ENCODE data around the gene FAIM2. TPM values are rescaled to one million over a fixed set of nuclear protein-coding genes. Genes with fewer than 3 reads are reported as not detected.
"Not testable (repeated sequence)": the region's sequence is repeated elsewhere in the genome, so short reads cannot be mapped to it uniquely, and the experiment has no call there.

Gene FAIM2
- total RNA-seq, 2 experiments from 2014 or later = 0.05 to 0.06 TPM

GRCh38 chr12:49885118-49885517 lies 18.6 kb downstream of the FAIM2 start:
- DNase-seq = no peak
- Mint-ChIP-seq H3K27me3 (peaks cover 3% of the 10 kb centered on the region), H3K4me3 (no peak overlapping the region), H3K36me3 (no peaks in the 10 kb centered on the region), H3K4me1 (no peaks in the 10 kb centered on the region), H3K9me3 (ENCODE audit: low read depth) (peaks cover 6% of the 10 kb centered on the region), H3K27ac (no peak overlapping the region)
- no peak for ATAC-seq
- CTCF ChIA-PET = no interaction called here

- H3K36me3 Mint-ChIP-seq = no peaks in the 10 kb centered on the region
- no peak overlapping the region for H3K27ac Mint-ChIP-seq
- H3K4me3 Mint-ChIP-seq = no peak overlapping the region
- peaks cover 3% of the 10 kb centered on the region for H3K27me3 Mint-ChIP-seq
- no peak for DNase-seq
- ATAC-seq = no peak
- peaks cover 22% of the 10 kb centered on the region for H3K9me3 Mint-ChIP-seq (ENCODE audit: low read depth)
- H3K4me1 Mint-ChIP-seq = no peaks in the 10 kb centered on the region
- CTCF ChIA-PET = interaction anchor here (0.8 kb wide), 1 partner anchor 63 kb away, joined by 3 read pairs; no protein-coding TSS in a partner anchor
These were observed 20.7 kb downstream of the FAIM2 start for GRCh38 chr12:49882851-49883464.

GRCh38 chr12:49882248-49882850 lies 21.4 kb downstream of the FAIM2 start:
- Mint-ChIP-seq H3K9me3 (ENCODE audit: low read depth) (peaks cover 25% of the 10 kb centered on the region), H3K27me3 (peaks cover 3% of the 10 kb centered on the region), H3K4me3 (no peak overlapping the region), H3K27ac (no peak overlapping the region), H3K4me1 (no peaks in the 10 kb centered on the region), H3K36me3 (no peaks in the 10 kb centered on the region)
- no peak for ATAC-seq
- CTCF ChIA-PET = interaction anchor here (2.0 kb wide), 1 partner anchor 15 kb away, joined by 6 read pairs; no protein-coding TSS in a partner anchor
- DNase-seq = no peak

- H3K36me3 Mint-ChIP-seq = no peaks in the 10 kb centered on the region
- H3K27me3 Mint-ChIP-seq = peaks cover 3% of the 10 kb centered on the region
- no peaks in the 10 kb centered on the region for H3K4me1 Mint-ChIP-seq
- ATAC-seq (no peak), DNase-seq (no peak)
- no peak overlapping the region for H3K27ac Mint-ChIP-seq
- CTCF ChIA-PET = interaction anchor here (2.0 kb wide), 1 partner anchor 15 kb away, joined by 6 read pairs; no protein-coding TSS in a partner anchor
- H3K4me3 Mint-ChIP-seq = no peak overlapping the region
- H3K9me3 Mint-ChIP-seq (ENCODE audit: low read depth) = peaks cover 25% of the 10 kb centered on the region
These were observed 22.1 kb downstream of the FAIM2 start for GRCh38 chr12:49881415-49882247.

GRCh38 chr12:49880756-49881414 lies 22.8 kb downstream of the FAIM2 start:
- Mint-ChIP-seq H3K9me3 (ENCODE audit: low read depth) (peaks cover 25% of the 10 kb centered on the region), H3K36me3 (no peaks in the 10 kb centered on the region), H3K4me3 (no peak overlapping the region), H3K27ac (no peak overlapping the region), H3K27me3 (peaks cover 3% of the 10 kb centered on the region), H3K4me1 (no peaks in the 10 kb centered on the region)
- no peak for DNase-seq
- ATAC-seq = no peak
- CTCF ChIA-PET = interaction anchor here (2.0 kb wide), 1 partner anchor 14 kb away, joined by 6 read pairs; no protein-coding TSS in a partner anchor

- CTCF ChIA-PET, H3K4me3 Mint-ChIP-seq, H3K27ac Mint-ChIP-seq, DNase-seq, H3K27me3 Mint-ChIP-seq, H3K4me1 Mint-ChIP-seq, ATAC-seq, H3K36me3 Mint-ChIP-seq: not testable (repeated sequence)
- H3K9me3 Mint-ChIP-seq (ENCODE audit: low read depth) = peaks cover 25% of the 10 kb centered on the region
These were observed 24.6 kb downstream of the FAIM2 start for GRCh38 chr12:49879065-49879464.

- DNase-seq = no peak
- no peak for ATAC-seq
- Mint-ChIP-seq H3K27me3 (no peaks in the 10 kb centered on the region), H3K4me3 (no peak overlapping the region), H3K36me3 (no peaks in the 10 kb centered on the region), H3K4me1 (no peaks in the 10 kb centered on the region), H3K9me3 (ENCODE audit: low read depth) (peaks cover 25% of the 10 kb centered on the region), H3K27ac (no peak overlapping the region)
- CTCF ChIA-PET = no interaction called here
These were observed 25.7 kb downstream of the FAIM2 start for GRCh38 chr12:49878021-49878420.

GRCh38 chr12:49877066-49877465 lies 26.6 kb downstream of the FAIM2 start:
- H3K9me3 Mint-ChIP-seq (ENCODE audit: low read depth) = peaks cover 25% of the 10 kb centered on the region
- no peaks in the 10 kb centered on the region for H3K27me3 Mint-ChIP-seq
- DNase-seq = no peak
- no peak for ATAC-seq
- H3K36me3 Mint-ChIP-seq = no peaks in the 10 kb centered on the region
- H3K4me1 Mint-ChIP-seq = no peaks in the 10 kb centered on the region
- no peak overlapping the region for H3K4me3 Mint-ChIP-seq
- CTCF ChIA-PET = interaction anchor here (1.2 kb wide), 1 partner anchor 89 kb away, joined by 3 read pairs; no protein-coding TSS in a partner anchor
- no peak overlapping the region for H3K27ac Mint-ChIP-seq

- Mint-ChIP-seq H3K9me3 (ENCODE audit: low read depth) (peaks cover 25% of the 10 kb centered on the region), H3K27me3 (no peaks in the 10 kb centered on the region), H3K27ac (no peak overlapping the region), H3K4me3 (no peak overlapping the region), H3K36me3 (no peaks in the 10 kb centered on the region), H3K4me1 (no peaks in the 10 kb centered on the region)
- CTCF ChIA-PET = interaction anchor here (0.7 to 1.2 kb wide), 2 partner anchors 90 to 489 kb away, joined by 3 read pairs; no protein-coding TSS in a partner anchor
- ATAC-seq = no peak
- DNase-seq = no peak
These were observed 27.6 kb downstream of the FAIM2 start for GRCh38 chr12:49876070-49876469.

GRCh38 chr12:49875115-49875720 lies 28.5 kb downstream of the FAIM2 start:
- Mint-ChIP-seq H3K36me3 (no peaks in the 10 kb centered on the region), H3K27me3 (no peaks in the 10 kb centered on the region), H3K4me1 (no peaks in the 10 kb centered on the region), H3K27ac (no peak overlapping the region), H3K4me3 (no peak overlapping the region), H3K9me3 (ENCODE audit: low read depth) (peaks cover 21% of the 10 kb centered on the region)
- ATAC-seq = no peak
- CTCF ChIA-PET = no interaction called here
- no peak for DNase-seq

- H3K4me3 Mint-ChIP-seq = no peak overlapping the region
- CTCF ChIA-PET = no interaction called here
- no peaks in the 10 kb centered on the region for H3K27me3 Mint-ChIP-seq
- ATAC-seq (no peak), DNase-seq (no peak)
- no peak overlapping the region for H3K27ac Mint-ChIP-seq
- peaks cover 13% of the 10 kb centered on the region for H3K9me3 Mint-ChIP-seq (ENCODE audit: low read depth)
- H3K36me3 Mint-ChIP-seq = no peaks in the 10 kb centered on the region
- H3K4me1 Mint-ChIP-seq = no peaks in the 10 kb centered on the region
These were observed 29.4 kb downstream of the FAIM2 start for GRCh38 chr12:49874142-49874897.

GRCh38 chr12:49873361-49873934 lies 30.3 kb downstream of the FAIM2 start:
- ATAC-seq (no peak), DNase-seq (no peak)
- Mint-ChIP-seq H3K27ac (no peak overlapping the region), H3K4me3 (no peak overlapping the region), H3K9me3 (ENCODE audit: low read depth) (peaks cover 6% of the 10 kb centered on the region), H3K36me3 (no peaks in the 10 kb centered on the region), H3K27me3 (no peaks in the 10 kb centered on the region), H3K4me1 (no peaks in the 10 kb centered on the region)
- CTCF ChIA-PET = no interaction called here
